Measurements from ENCODE around the gene TMEM245. TPM values are rescaled to one million over a fixed set of nuclear protein-coding genes. Genes with fewer than 3 reads are reported as not detected.

The TMEM245 gene
- total and polyA plus RNA-seq, 3 experiments from 2014 or later = 24.4 to 35.2 (median 34.4) TPM

- no peak overlapping the region for H3K4me3 ChIP-seq (ENCODE audit: low read length)
- ChIA-PET CTCF (no interaction called here), POLR2A (no interaction called here)
- no peak for DNase-seq
- H3K4me1 ChIP-seq (ENCODE audit: insufficient read depth, low read length) = peaks cover 82% of the 10 kb centered on the region
- H3K27me3 ChIP-seq (ENCODE audit: insufficient read depth, low read length, poor library complexity, severe bottlenecking) = no peaks in the 10 kb centered on the region
- no peaks in the 10 kb centered on the region for H3K9me3 ChIP-seq (ENCODE audit: low read length)
- Mint-ChIP-seq H3K4me3 (peak overlapping the region in 1 of 7 donors; percentile 8), H3K27me3 (no peaks in the 10 kb centered on the region), H3K36me3 (peaks cover 0 to 63% (median 13%) of the 10 kb centered on the region in 3 donors), H3K4me1 (peaks cover 82 to 95% (median 82%) of the 10 kb centered on the region in 3 donors), H3K9me3 (no peaks in the 10 kb centered on the region), H3K27ac (peak overlapping the region in 4 of 8 donors; percentile 6 to 37 (median 22))
- H3K36me3 ChIP-seq (ENCODE audit: insufficient read depth, low read length) = peaks cover 8% of the 10 kb centered on the region
- no peak overlapping the region for H3K27ac ChIP-seq (ENCODE audit: low read depth, low read length)
Observed at GRCh38 chr9:109097146-109097545, 22.6 kb downstream of the TMEM245 start.

DNA sequence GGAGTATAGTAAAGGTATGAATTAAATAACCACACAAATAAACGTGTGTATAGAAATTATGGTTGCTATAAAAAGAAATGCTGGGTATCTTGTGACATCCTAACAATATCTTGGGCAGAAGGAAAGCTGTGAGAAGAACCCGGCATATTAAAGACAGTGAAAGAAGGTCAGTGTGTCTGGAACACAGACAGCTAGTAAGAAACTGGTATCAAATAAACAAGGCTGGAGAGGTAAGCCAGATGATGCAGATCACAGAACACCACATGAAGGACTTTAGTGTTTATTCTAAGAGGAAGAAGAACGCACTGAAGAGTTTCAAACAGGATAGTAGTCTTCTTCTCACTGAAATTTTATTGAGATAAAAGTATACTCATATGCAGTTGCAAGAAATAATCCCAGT lies 24.4 kb downstream of the TMEM245 start:
- Mint-ChIP-seq H3K9me3 (no peaks in the 10 kb centered on the region), H3K36me3 (peaks cover 0 to 75% (median 20%) of the 10 kb centered on the region in 3 donors), H3K4me3 (no peak overlapping the region), H3K27me3 (no peaks in the 10 kb centered on the region), H3K4me1 (peaks cover 69 to 82% (median 74%) of the 10 kb centered on the region in 3 donors), H3K27ac (peak overlapping the region in 3 of 8 donors; percentile 13 to 31 (median 16))
- ChIA-PET POLR2A (no interaction called here), CTCF (no interaction called here)
- no peak overlapping the region for H3K27ac ChIP-seq (ENCODE audit: low read depth, low read length)
- peaks cover 67% of the 10 kb centered on the region for H3K4me1 ChIP-seq (ENCODE audit: insufficient read depth, low read length)
- no peak for DNase-seq
- H3K4me3 ChIP-seq (ENCODE audit: low read length) = no peak overlapping the region
- H3K36me3 ChIP-seq (ENCODE audit: insufficient read depth, low read length) = peaks cover 11% of the 10 kb centered on the region
- no peaks in the 10 kb centered on the region for H3K27me3 ChIP-seq (ENCODE audit: insufficient read depth, low read length, poor library complexity, severe bottlenecking)
- no peaks in the 10 kb centered on the region for H3K9me3 ChIP-seq (ENCODE audit: low read length)

DNA sequence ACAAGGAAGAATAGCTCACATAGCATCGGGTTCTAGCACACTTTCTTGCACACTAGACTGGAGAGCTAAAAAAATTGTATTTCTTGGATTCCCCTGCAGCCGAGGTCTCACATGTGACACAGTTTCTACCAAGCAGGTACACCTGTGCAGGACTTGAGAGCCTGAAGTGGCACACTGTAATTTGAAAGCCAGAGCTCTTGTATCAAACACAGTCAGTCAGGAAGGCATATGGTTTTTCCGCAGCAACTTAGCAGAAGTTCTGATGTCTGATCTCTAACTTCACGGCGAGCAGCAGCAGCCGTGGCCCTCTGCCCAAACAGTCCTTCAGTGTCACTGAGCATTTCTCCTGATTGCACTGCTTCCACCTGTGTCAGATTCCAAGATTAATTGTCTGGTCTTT lies 25.5 kb downstream of the TMEM245 start:
- DNase-seq = no peak
- H3K27me3 Mint-ChIP-seq = no peaks in the 10 kb centered on the region
- H3K27ac Mint-ChIP-seq = peak overlapping the region in 3 of 8 donors; percentile 16 to 70 (median 52)
- Histone ChIP-seq H3K27me3 (ENCODE audit: insufficient read depth, low read length, poor library complexity, severe bottlenecking) (no peaks in the 10 kb centered on the region), H3K36me3 (ENCODE audit: insufficient read depth, low read length) (peaks cover 14% of the 10 kb centered on the region), H3K9me3 (ENCODE audit: low read length) (no peaks in the 10 kb centered on the region), H3K4me1 (ENCODE audit: insufficient read depth, low read length) (peaks cover 59% of the 10 kb centered on the region), H3K27ac (ENCODE audit: low read depth, low read length) (no peak overlapping the region), H3K4me3 (ENCODE audit: low read length) (no peak overlapping the region)
- H3K4me3 Mint-ChIP-seq = no peak overlapping the region
- peaks cover 62 to 73% (median 65%) of the 10 kb centered on the region in 3 donors for H3K4me1 Mint-ChIP-seq
- ChIA-PET POLR2A (no interaction called here), CTCF (no interaction called here)
- H3K36me3 Mint-ChIP-seq = peaks cover 0 to 82% (median 20%) of the 10 kb centered on the region in 3 donors
- no peaks in the 10 kb centered on the region for H3K9me3 Mint-ChIP-seq

- H3K27ac Mint-ChIP-seq = peak overlapping the region in 3 of 8 donors; percentile 27 to 49 (median 35)
- H3K36me3 Mint-ChIP-seq = peaks cover 0 to 88% (median 22%) of the 10 kb centered on the region in 3 donors
- no peak overlapping the region for H3K4me3 Mint-ChIP-seq
- ChIA-PET POLR2A (no interaction called here), CTCF (no interaction called here)
- H3K9me3 Mint-ChIP-seq = no peaks in the 10 kb centered on the region
- H3K27me3 Mint-ChIP-seq = no peaks in the 10 kb centered on the region
- Histone ChIP-seq H3K27me3 (ENCODE audit: insufficient read depth, low read length, poor library complexity, severe bottlenecking) (no peaks in the 10 kb centered on the region), H3K9me3 (ENCODE audit: low read length) (no peaks in the 10 kb centered on the region), H3K36me3 (ENCODE audit: insufficient read depth, low read length) (peaks cover 27% of the 10 kb centered on the region), H3K4me1 (ENCODE audit: insufficient read depth, low read length) (peaks cover 42% of the 10 kb centered on the region), H3K27ac (ENCODE audit: low read depth, low read length) (no peak overlapping the region), H3K4me3 (ENCODE audit: low read length) (no peak overlapping the region)
- no peak for DNase-seq
- peaks cover 47 to 58% (median 49%) of the 10 kb centered on the region in 3 donors for H3K4me1 Mint-ChIP-seq
Observed at GRCh38 chr9:109092587-109092986, 27.2 kb downstream of the TMEM245 start.

DNA sequence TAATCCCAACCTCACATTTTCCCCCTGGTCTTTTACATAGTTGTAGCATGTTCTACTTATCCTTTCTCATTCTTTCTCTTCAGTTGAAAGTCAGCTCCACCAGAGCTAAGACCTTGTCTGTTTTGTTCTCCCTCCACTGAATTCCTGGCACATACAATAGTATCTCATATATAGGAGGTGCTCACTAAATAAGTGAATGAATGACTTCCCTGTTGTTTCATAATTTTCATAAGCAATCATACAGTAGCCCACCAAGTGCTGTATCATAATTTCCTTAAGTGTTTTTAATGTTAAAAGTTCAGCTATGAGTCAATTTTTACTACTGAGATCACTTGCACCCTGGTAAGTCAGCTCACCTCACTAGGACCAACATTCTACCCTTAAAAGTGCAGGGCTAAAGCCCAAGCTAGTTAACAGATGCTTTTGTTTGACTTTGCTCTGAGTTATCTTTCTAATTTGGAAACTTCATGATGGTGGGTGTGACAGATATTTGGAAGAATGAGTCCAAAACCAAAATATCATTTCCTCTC lies 27.6 kb downstream of the TMEM245 start:
- H3K36me3 ChIP-seq (ENCODE audit: insufficient read depth, low read length) = peaks cover 29% of the 10 kb centered on the region
- POLR2A ChIA-PET = interaction anchor here (0.7 kb wide), 1 partner anchor 28 kb away, joined by 3 read pairs; the partner anchor contains the start of gene TMEM245
- H3K27ac ChIP-seq (ENCODE audit: low read depth, low read length) = no peak overlapping the region

GRCh38 chr9:109088221-109088620 lies 31.5 kb downstream of the TMEM245 start:
- Histone ChIP-seq H3K36me3 (ENCODE audit: insufficient read depth, low read length) (peaks cover 44% of the 10 kb centered on the region), H3K9me3 (ENCODE audit: low read length) (no peaks in the 10 kb centered on the region), H3K27me3 (ENCODE audit: insufficient read depth, low read length, poor library complexity, severe bottlenecking) (no peaks in the 10 kb centered on the region), H3K4me3 (ENCODE audit: low read length) (no peak overlapping the region), H3K27ac (ENCODE audit: low read depth, low read length) (no peak overlapping the region), H3K4me1 (ENCODE audit: insufficient read depth, low read length) (no peaks in the 10 kb centered on the region)
- no peak overlapping the region for H3K27ac Mint-ChIP-seq
- H3K9me3 Mint-ChIP-seq = no peaks in the 10 kb centered on the region
- H3K4me3 Mint-ChIP-seq = no peak overlapping the region
- DNase-seq = no peak
- peaks cover 9 to 20% (median 16%) of the 10 kb centered on the region in 3 donors for H3K4me1 Mint-ChIP-seq
- peaks cover 3 to 83% (median 25%) of the 10 kb centered on the region in 3 donors for H3K36me3 Mint-ChIP-seq
- ChIA-PET POLR2A (no interaction called here), CTCF (interaction anchor here (0.7 to 2.5 kb wide), 3 partner anchors 13 to 54 kb away, joined by 3 to 7 read pairs (median 3); no protein-coding TSS in a partner anchor)
- H3K27me3 Mint-ChIP-seq = no peaks in the 10 kb centered on the region

More for the DNA sequence above, 27.6 kb downstream of the TMEM245 start:
- CTCF ChIA-PET = no interaction called here
- Mint-ChIP-seq H3K4me3 (no peak overlapping the region), H3K27me3 (no peaks in the 10 kb centered on the region), H3K4me1 (peaks cover 45 to 54% (median 46%) of the 10 kb centered on the region in 3 donors), H3K36me3 (peaks cover 0 to 90% (median 24%) of the 10 kb centered on the region in 3 donors), H3K9me3 (no peaks in the 10 kb centered on the region), H3K27ac (peak overlapping the region in 4 of 8 donors; percentile 10 to 57 (median 52))
- H3K4me1 ChIP-seq (ENCODE audit: insufficient read depth, low read length) = peaks cover 37% of the 10 kb centered on the region
- no peak for DNase-seq
- no peak overlapping the region for H3K4me3 ChIP-seq (ENCODE audit: low read length)
- no peaks in the 10 kb centered on the region for H3K27me3 ChIP-seq (ENCODE audit: insufficient read depth, low read length, poor library complexity, severe bottlenecking)
- H3K9me3 ChIP-seq (ENCODE audit: low read length) = no peaks in the 10 kb centered on the region

DNA sequence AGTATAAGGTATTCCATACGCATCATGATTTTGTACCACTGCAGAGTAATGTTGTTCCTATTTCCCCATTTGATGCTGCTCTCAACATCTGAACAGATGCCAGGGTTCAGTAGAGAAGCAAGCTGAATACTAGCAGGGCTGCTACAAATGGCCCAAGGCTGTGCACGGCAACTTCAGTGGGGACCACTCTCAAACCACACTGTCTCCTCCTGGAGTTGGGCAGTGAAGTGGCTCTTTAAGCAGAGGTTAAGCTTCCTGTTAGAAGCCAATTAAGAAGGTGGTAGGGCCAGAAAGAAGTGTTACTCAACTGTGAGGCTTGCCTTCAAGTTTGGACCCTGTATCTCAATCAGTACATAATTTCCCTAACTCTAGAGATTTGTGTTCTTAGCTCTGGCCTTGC lies 32.0 kb downstream of the TMEM245 start:
- POLR2A ChIA-PET = no interaction called here
- no peak overlapping the region for H3K4me3 ChIP-seq (ENCODE audit: low read length)
- Mint-ChIP-seq H3K27ac (peak overlapping the region in 1 of 8 donors; percentile 15), H3K36me3 (peaks cover 6 to 83% (median 24%) of the 10 kb centered on the region in 3 donors), H3K9me3 (no peaks in the 10 kb centered on the region), H3K4me1 (peaks cover 9 to 19% (median 14%) of the 10 kb centered on the region in 3 donors), H3K27me3 (no peaks in the 10 kb centered on the region), H3K4me3 (no peak overlapping the region)
- H3K27me3 ChIP-seq (ENCODE audit: insufficient read depth, low read length, poor library complexity, severe bottlenecking) = no peaks in the 10 kb centered on the region
- peaks cover 43% of the 10 kb centered on the region for H3K36me3 ChIP-seq (ENCODE audit: insufficient read depth, low read length)
- DNase-seq = no peak
- no peak overlapping the region for H3K27ac ChIP-seq (ENCODE audit: low read depth, low read length)
- no peaks in the 10 kb centered on the region for H3K9me3 ChIP-seq (ENCODE audit: low read length)
- CTCF ChIA-PET = interaction anchor here (2.5 kb wide), 1 partner anchor 13 kb away, joined by 7 read pairs; no protein-coding TSS in a partner anchor
- H3K4me1 ChIP-seq (ENCODE audit: insufficient read depth, low read length) = no peaks in the 10 kb centered on the region

- Mint-ChIP-seq H3K9me3 (no peaks in the 10 kb centered on the region), H3K36me3 (peaks cover 6 to 81% (median 20%) of the 10 kb centered on the region in 3 donors), H3K4me3 (no peak overlapping the region), H3K27me3 (no peaks in the 10 kb centered on the region), H3K4me1 (peaks cover 8 to 17% (median 10%) of the 10 kb centered on the region in 3 donors), H3K27ac (peak overlapping the region in 2 of 8 donors; percentile 3 to 21)
- DNase-seq = no peak
- H3K27ac ChIP-seq (ENCODE audit: low read depth, low read length) = no peak overlapping the region
- no peaks in the 10 kb centered on the region for H3K9me3 ChIP-seq (ENCODE audit: low read length)
- no peaks in the 10 kb centered on the region for H3K4me1 ChIP-seq (ENCODE audit: insufficient read depth, low read length)
- ChIA-PET CTCF (no interaction called here), POLR2A (no interaction called here)
- H3K27me3 ChIP-seq (ENCODE audit: insufficient read depth, low read length, poor library complexity, severe bottlenecking) = no peaks in the 10 kb centered on the region
- no peak overlapping the region for H3K4me3 ChIP-seq (ENCODE audit: low read length)
- peaks cover 33% of the 10 kb centered on the region for H3K36me3 ChIP-seq (ENCODE audit: insufficient read depth, low read length)
Observed at GRCh38 chr9:109086221-109086620, 33.5 kb downstream of the TMEM245 start.
